Breast epithelium (tissue), 4 donors: ENCODE data around the gene INPP5E. TPM values are rescaled to one million over a fixed set of nuclear protein-coding genes. Genes with fewer than 3 reads are reported as not detected.

ENCODE experiments used
- DNase-seq, 2 donors: peaks; one replicate each; pipeline ENCODE4 v3.0.0-alpha.2; 2019; ENCODE audit warnings: low spot score in 2 of 2
- H3K27ac ChIP-seq, 2 donors: fragments of 200-600 bp; sonication (generic) in 1 of 2; one replicate each; pipeline ENCODE4 v1.5.1; 2016 to 2019; ENCODE audit warnings: mild to moderate bottlenecking in 1 of 2
- H3K27me3 ChIP-seq, 2 donors: fragments of 200-600 bp; sonication (generic) in 1 of 2; one replicate each; pipeline versions ENCODE4 v1.5.1 to v1.6.0; 2017 to 2019; ENCODE audit warnings: control low read depth in 1 of 2, mild to moderate bottlenecking in 1 of 2
- H3K36me3 ChIP-seq: fragments of 200-600 bp; one replicate; pipeline ENCODE4 v1.5.1; 2019
- H3K4me1 ChIP-seq, 2 donors: fragments of 200-600 bp; sonication (generic); one replicate each; pipeline ENCODE4 v1.5.1; 2016 to 2019; ENCODE audit warnings: control low read depth in 1 of 2
- H3K4me3 ChIP-seq, 3 donors: fragments of 200-600 bp; sonication (generic); 1 replicate in 2 of 3; 2 replicates in 1 of 3; pipeline ENCODE4 v1.5.1; 2016 to 2019; ENCODE audit warnings: mild to moderate bottlenecking in 3 of 3, moderate library complexity in 2 of 3
- H3K9me3 ChIP-seq, 2 donors: fragments of 200-600 bp; sonication (generic) in 1 of 2; one replicate each; pipeline ENCODE4 v1.5.1; 2016 to 2019; ENCODE audit warnings: control low read depth in 1 of 2
- CTCF ChIP-seq, 3 donors: fragments of 450-650 bp; IDR thresholded peaks; one replicate each; pipeline ENCODE4 v1.5.1; 2016 to 2017; ENCODE audit warnings: antibody characterized with exemption in 3 of 3, mild to moderate bottlenecking in 3 of 3, moderate library complexity in 3 of 3
- POLR2A ChIP-seq: fragments of 450-650 bp; IDR thresholded peaks from one replicate; pipeline ENCODE4 v1.6.1; 2016; ENCODE audit warnings: antibody characterized with exemption, mild to moderate bottlenecking, moderate library complexity
- POLR2AphosphoS5 ChIP-seq, 3 donors: sonication (generic); formaldehyde crosslinking; IDR thresholded peaks; one replicate each; pipeline ENCODE4 v1.6.1; 2017; ENCODE audit warnings: antibody characterized with exemption in 3 of 3
- intact Hi-C: fragments of 100-400 bp; cut with DNase I; formaldehyde crosslinking; loops from one replicate; pipeline ENCODE4 v1.15.1; 2023; ENCODE audit warnings: low total_unique reads
- total RNA-seq, 3 donors: library from RNA; depleted of rRNA; stranded (reverse); fragments of >200 nt; gene quantifications; one replicate each; pipeline ENCODE4 v1.1.0, GENCODE V29; 2016

Gene INPP5E
- total RNA-seq, 3 donors from 2014 or later = 6.2 to 8.5 (median 8.2) TPM

GRCh38 chr9:136486823-136487620 lies 47.4 kb upstream of the INPP5E start:
- intact Hi-C loops = loop anchor here (1.0 to 5.0 kb wide), 2 partner anchors 41 to 145 kb away; no protein-coding TSS in a partner anchor
- Histone ChIP-seq H3K27me3 (no peaks in the 10 kb centered on the region), H3K27ac (no peak overlapping the region), H3K4me3 (no peak overlapping the region), H3K4me1 (peaks cover 7 to 10% of the 10 kb centered on the region in 2 donors), H3K9me3 (no peaks in the 10 kb centered on the region), H3K36me3 (no peaks in the 10 kb centered on the region)
- TF ChIP-seq POLR2AphosphoS5 (IDR thresholded peaks at IDR 0.05) = no peak
- no peak for TF ChIP-seq CTCF (IDR thresholded peaks at IDR 0.05)
- TF ChIP-seq POLR2A = no peak
- DNase-seq = no peak

DNA sequence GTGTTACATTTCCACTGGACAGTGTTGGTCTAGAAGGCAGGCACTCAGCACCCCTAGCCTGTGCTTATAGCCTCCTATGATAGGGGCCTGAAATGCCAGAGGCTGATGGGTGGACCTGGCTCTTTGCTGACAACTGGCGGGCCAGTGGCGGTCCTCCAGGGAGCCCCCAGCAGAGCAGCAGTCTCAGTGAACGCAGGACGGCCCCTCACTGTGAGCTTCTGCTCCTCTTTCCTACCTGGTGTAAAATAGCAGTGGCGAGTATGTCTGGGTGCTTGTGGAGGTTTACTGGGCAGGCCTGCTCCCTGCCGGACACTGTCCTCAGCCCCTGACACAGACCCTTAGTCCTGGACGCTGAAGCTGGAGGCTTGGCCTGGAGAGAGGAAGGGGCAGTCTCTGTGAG lies 46.5 kb upstream of the INPP5E start:
- Histone ChIP-seq H3K4me3 (no peak overlapping the region), H3K9me3 (no peaks in the 10 kb centered on the region), H3K27me3 (no peaks in the 10 kb centered on the region), H3K4me1 (peaks cover 12 to 18% of the 10 kb centered on the region in 2 donors), H3K27ac (no peak overlapping the region), H3K36me3 (no peaks in the 10 kb centered on the region)
- DNase-seq = no peak
- no peak for TF ChIP-seq POLR2A
- TF ChIP-seq POLR2AphosphoS5 (IDR thresholded peaks at IDR 0.05) = no peak
- TF ChIP-seq CTCF (IDR thresholded peaks at IDR 0.05) = no peak
- intact Hi-C loops = loop anchor here (1.0 to 5.0 kb wide), 2 partner anchors 42 to 146 kb away; no protein-coding TSS in a partner anchor

DNA sequence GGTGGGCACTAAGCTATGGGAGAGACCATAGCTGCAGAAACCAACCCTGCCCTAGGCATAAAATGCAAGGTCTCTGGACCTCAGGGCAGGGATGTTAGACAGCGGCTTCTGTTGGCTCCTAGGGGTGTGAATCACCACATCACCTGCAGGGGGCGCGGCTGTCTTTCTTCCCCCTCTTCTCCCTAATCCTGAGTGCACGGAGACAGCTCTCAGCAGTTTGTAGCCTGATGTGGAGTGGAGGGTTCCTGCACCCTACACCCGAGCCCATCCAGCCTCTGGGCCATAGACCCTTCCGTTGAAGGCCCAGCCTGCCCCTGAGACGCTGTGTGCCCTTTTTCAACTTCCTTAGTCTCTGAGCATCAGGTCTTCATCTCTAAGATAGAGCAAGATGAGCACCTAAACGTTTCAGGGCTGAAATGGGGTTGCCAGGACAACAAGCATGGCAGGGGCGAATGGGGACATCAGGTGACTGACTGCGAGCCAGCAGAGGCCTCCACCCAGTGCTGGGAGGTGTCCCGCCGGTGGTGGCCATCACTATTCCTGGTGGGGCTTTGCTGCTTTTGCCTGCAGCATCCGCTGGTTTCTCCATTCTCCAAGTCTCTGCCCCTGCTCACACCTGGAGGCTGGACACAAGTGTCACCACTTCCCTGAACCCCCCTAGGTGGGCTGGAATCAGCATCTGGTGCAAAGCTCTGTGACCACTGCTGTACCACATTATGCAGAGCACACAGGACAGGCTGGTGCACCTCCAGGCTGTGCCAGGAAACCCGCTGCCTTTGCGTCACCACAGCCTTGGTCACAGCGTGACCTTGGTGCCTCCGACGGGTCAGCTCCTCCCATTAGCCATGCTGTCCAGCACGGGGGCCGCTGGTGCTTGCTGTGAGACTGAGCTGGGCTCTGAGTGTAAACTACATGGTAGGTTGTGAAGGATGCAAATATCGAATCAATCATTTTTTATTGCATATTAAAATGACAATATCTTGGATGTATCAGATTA lies 45.7 kb upstream of the INPP5E start:
- DNase-seq = peak; percentile 80 to 85
- peaks cover 12 to 18% of the 10 kb centered on the region in 2 donors for H3K4me1 ChIP-seq
- H3K27me3 ChIP-seq = no peaks in the 10 kb centered on the region
- intact Hi-C loops = loop anchor here (1.0 to 5.0 kb wide), 2 partner anchors 43 to 147 kb away; no protein-coding TSS in a partner anchor
- H3K9me3 ChIP-seq = no peaks in the 10 kb centered on the region
- TF ChIP-seq CTCF (IDR thresholded peaks at IDR 0.05) (peak; percentile 85 to 89 (median 85)), POLR2A (no peak), POLR2AphosphoS5 (IDR thresholded peaks at IDR 0.05) (no peak)
- H3K4me3 ChIP-seq = peak overlapping the region in 2 of 3 donors; percentile 73 to 98
- no peaks in the 10 kb centered on the region for H3K36me3 ChIP-seq
- peak overlapping the region; percentile 99 for H3K27ac ChIP-seq

DNA sequence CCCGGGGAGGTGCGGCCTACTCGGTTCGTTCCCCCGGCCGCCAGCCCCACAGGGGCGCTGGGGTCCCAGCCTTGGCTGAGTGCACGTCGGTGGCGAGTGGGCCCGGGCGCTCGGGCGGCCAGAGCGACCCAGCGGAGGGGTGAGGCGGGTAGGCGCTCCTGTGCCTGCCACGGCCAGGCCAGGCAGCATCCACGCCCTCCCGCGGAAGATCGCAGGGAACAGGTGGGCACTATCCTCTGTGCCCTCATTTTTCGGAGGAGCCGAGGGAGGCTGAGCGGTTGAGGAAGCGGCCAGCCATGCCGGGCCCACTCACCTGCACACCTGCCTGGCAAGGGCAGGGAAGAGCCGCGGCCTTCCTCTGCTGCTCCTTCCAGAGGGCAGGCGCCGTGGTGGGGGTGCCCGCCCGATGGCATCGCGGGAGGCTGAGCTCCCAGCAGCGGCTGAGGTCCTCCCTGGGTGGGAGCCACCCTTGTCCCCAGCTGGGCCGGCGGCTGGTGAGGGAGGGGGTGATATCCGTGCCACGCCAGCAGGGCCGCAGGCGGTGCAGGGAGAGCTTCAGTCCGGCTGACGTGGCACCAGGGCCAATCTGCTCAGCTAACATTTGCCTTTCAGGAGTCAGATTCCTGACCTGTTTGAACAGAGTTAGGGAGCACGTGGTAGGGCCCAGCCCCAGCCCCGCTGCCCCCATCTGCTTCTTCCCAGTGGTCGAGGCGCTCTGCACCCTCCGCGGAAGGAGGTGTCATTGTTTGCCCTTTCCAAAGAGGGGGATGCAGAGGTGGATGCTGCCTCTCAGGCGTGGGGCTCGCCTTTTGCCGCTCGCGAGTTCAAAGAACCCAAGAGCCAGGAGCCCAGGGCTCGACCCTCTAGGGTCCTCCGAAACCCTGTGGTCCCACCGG lies 44.8 kb upstream of the INPP5E start:
- no peak for TF ChIP-seq POLR2AphosphoS5 (IDR thresholded peaks at IDR 0.05)
- TF ChIP-seq POLR2A = no peak
- no peak for TF ChIP-seq CTCF (IDR thresholded peaks at IDR 0.05)
- Histone ChIP-seq H3K4me1 (peaks cover 12 to 18% of the 10 kb centered on the region in 2 donors), H3K27ac (peak overlapping the region; percentile 99), H3K4me3 (peak overlapping the region; percentile 49 to 98 (median 73)), H3K27me3 (no peaks in the 10 kb centered on the region), H3K36me3 (no peaks in the 10 kb centered on the region), H3K9me3 (no peaks in the 10 kb centered on the region)
- intact Hi-C loops = loop anchor here (5.0 kb wide), 2 partner anchors 148 to 1123 kb away; partner anchors contain the start of gene ARRDC1
- peak; percentile 47 to 67 for DNase-seq
